ENCODE data around the gene AMOTL1.

The AMOTL1 gene

DNA sequence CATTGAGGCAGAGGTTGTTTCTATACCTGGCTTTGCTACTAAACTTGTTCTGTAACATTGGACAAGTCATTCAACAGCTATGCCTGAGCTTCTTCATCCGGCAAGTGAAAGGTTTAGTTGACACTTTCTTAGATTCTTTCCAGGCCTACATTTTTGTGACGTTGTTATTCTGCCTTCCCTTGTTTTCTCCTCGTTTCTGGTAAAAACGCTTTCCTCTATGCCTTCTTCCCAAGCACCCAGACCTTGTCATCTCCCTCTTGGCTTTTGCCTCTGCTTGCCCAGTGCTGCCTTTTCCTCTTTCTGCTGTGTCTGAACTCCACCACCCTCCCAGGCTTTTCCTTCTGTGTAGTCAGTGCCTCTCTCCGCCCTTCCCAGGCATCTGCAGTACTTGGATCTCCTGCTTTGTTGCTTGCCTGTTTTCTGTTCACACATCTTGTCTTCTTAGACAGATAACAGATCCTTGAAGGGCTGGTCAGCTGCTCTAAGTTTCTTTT is 1.4 kb upstream of the AMOTL1 start:
- no peak overlapping the region for H3K4me3 ChIP-seq (replicated peaks in 1 of 2; ENCODE audit: low read depth in 2 of 2, low read length in 2 of 2)
- peak in 1 of 2 donors; percentile 58 for DNase-seq (ENCODE audit: low read depth in 2 of 2)
- TF ChIP-seq CTCF (IDR thresholded peaks at IDR 0.05; ENCODE audit: low read depth, low read length), result no peak

DNA sequence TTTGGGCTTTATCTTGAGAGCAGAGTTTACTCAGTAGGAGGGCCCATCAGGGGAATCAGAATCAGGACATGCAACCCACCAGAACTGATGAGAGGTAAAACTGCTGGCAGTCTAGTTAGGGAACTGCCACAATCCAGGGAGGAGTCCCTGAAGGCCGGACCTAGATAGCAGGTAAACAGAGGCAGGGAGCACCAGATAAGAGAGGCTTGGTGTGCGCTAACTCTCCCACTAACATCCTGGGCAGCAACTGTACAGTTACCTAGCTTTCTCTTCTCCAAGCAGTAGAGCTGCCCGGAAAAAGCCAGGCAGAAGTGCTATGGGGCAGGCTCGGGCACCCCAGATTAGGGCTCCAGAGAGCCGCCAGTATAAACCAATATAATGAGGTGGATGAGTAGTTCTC is 865 bp upstream of the AMOTL1 start:
- no peak for TF ChIP-seq CTCF (IDR thresholded peaks at IDR 0.05; ENCODE audit: low read depth, low read length)
- H3K4me3 ChIP-seq (replicated peaks in 1 of 2; ENCODE audit: low read depth in 2 of 2, low read length in 2 of 2), result no peak overlapping the region
- DNase-seq (ENCODE audit: low read depth in 2 of 2), result no peak

DNA sequence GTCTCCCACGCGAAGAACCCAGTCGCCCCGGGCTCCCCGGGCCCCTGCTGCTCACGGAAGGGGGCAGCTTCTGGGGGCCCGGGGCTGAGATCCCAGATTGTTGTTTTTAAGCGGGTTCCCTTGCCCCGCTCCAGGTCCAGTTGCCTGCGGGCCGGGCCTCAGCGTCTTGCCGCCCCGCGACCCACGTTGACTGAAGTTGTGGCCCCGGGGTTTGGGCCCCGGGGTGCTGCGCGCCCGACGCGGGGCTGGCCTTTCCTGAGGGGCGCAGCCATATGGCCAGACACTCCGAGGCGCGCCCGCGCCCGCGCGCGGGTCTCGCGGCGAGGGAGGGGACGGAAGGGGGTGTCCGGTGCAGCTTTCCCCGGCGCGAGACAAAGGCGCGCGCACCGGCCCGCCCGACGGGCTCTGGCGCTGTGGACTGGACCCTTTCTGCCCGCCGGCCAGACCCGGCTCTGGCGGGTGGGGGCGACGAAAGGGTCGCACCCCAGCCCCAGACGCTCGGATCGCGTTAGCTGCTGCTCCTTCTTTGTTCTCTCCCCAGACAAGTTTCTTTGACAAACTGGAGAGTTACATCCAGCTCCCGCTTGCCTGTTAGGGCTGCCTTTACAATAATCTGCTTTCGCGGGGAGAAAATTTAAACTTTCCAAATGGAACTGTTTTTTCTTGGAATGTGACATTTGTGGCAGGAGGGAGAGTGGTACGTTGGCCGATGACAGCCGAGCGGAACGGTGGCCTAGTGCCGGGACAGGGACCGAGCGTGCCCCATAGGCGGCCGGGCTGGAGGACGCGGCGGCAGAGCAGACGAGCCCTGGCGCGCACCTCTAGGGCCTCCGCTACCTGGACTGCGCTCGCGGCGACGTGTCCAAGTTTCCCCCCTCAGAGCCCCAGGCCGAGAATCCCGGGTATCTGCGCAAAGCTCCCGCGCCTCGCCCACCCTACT is 716 bp downstream of the AMOTL1 start:
- TF ChIP-seq CTCF (IDR thresholded peaks at IDR 0.05; ENCODE audit: low read depth, low read length), result no peak
- DNase-seq (ENCODE audit: low read depth in 2 of 2), result peak in 1 of 2 donors; percentile 46

GRCh38 chr11:94769880-94770279 is 1.7 kb downstream of the AMOTL1 start:
- H3K4me3 ChIP-seq (replicated peaks in 1 of 2; ENCODE audit: low read depth in 2 of 2, low read length in 2 of 2), result peak overlapping the region; percentile 87 to 95
- no peak for TF ChIP-seq CTCF (IDR thresholded peaks at IDR 0.05; ENCODE audit: low read depth, low read length)

More for the DNA sequence above, 716 bp downstream of the AMOTL1 start:
- H3K4me3 ChIP-seq (replicated peaks in 1 of 2; ENCODE audit: low read depth in 2 of 2, low read length in 2 of 2), result peak overlapping the region; percentile 87 to 95

GRCh38 chr11:94770563-94771120 is 2.5 kb downstream of the AMOTL1 start:
- no peak overlapping the region for H3K4me3 ChIP-seq (replicated peaks in 1 of 2; ENCODE audit: low read depth in 2 of 2, low read length in 2 of 2)
- no peak for TF ChIP-seq CTCF (IDR thresholded peaks at IDR 0.05; ENCODE audit: low read depth, low read length)
- no peak for DNase-seq (ENCODE audit: low read depth in 2 of 2)

More at GRCh38 chr11:94769880-94770279, 1.7 kb downstream of the AMOTL1 start:
- no peak for DNase-seq (ENCODE audit: low read depth in 2 of 2)

DNA sequence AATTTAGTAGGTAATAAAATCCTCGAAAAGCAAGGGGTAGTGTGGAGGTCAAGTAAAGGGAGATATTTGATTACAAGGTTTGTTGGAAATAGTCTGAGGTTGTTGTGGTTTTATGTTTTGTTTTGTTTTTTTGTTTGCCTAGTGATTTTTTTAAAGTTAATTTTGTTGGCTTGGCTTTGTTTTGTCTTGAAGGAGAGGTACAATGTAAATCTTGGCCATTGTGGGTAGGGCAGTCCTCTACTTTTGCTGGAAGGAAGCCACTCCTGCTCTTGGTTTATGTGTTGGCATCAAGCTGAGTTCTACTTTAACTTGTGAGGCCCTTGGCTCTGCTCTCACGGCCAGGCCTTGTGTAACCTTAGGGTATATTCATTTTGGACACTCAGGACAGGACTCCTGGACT is 3.2 kb downstream of the AMOTL1 start:
- DNase-seq (ENCODE audit: low read depth in 2 of 2), result no peak
- H3K4me3 ChIP-seq (replicated peaks in 1 of 2; ENCODE audit: low read depth in 2 of 2, low read length in 2 of 2), result no peak overlapping the region
- TF ChIP-seq CTCF (IDR thresholded peaks at IDR 0.05; ENCODE audit: low read depth, low read length), result no peak

Measured in cardiac fibroblast (primary cell).